ENCODE measurements around the gene RAPGEF2.

GRCh38 chr4:159271856-159272255 lies 169.0 kb downstream of the RAPGEF2 start:
- TF ChIP-seq, protein P1, sequence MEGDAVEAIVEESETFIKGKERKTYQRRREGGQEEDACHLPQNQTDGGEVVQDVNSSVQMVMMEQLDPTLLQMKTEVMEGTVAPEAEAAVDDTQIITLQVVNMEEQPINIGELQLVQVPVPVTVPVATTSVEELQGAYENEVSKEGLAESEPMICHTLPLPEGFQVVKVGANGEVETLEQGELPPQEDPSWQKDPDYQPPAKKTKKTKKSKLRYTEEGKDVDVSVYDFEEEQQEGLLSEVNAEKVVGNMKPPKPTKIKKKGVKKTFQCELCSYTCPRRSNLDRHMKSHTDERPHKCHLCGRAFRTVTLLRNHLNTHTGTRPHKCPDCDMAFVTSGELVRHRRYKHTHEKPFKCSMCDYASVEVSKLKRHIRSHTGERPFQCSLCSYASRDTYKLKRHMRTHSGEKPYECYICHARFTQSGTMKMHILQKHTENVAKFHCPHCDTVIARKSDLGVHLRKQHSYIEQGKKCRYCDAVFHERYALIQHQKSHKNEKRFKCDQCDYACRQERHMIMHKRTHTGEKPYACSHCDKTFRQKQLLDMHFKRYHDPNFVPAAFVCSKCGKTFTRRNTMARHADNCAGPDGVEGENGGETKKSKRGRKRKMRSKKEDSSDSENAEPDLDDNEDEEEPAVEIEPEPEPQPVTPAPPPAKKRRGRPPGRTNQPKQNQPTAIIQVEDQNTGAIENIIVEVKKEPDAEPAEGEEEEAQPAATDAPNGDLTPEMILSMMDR (IDR thresholded peaks at IDR 0.05), result no peak
- no peak for TF ChIP-seq POLR2A (IDR thresholded peaks at IDR 0.05)
